Neuronal stem cell (in vitro differentiated cells): ENCODE measurements around the gene MRPL14.

ENCODE experiments used
- DNase-seq: peaks from one replicate; pipeline ENCODE4 v3.0.0-alpha.2; 2013; ENCODE audit warnings: low spot score
- H2AFZ ChIP-seq: one replicate; pipeline ENCODE4 v1.6.1; 2013; ENCODE audit warnings: mild to moderate bottlenecking, low read length, inconsistent platforms
- H2AK5ac ChIP-seq: 2 replicates; pipeline ENCODE4 v1.6.1; 2013; ENCODE audit warnings: low read depth, mild to moderate bottlenecking, inconsistent platforms, low read length, moderate library complexity, mixed read lengths
- H2BK120ac ChIP-seq: 2 replicates; pipeline ENCODE4 v1.6.1; 2013; ENCODE audit warnings: low read depth, mild to moderate bottlenecking, inconsistent platforms, low read length, moderate library complexity, mixed read lengths
- H2BK12ac ChIP-seq: one replicate; pipeline ENCODE4 v1.6.1; 2013; ENCODE audit warnings: low read length, inconsistent platforms
- H2BK15ac ChIP-seq: 2 replicates; pipeline ENCODE4 v1.6.1; 2013; ENCODE audit warnings: mild to moderate bottlenecking, low read length, inconsistent platforms, mixed read lengths
- H2BK5ac ChIP-seq: one replicate; pipeline ENCODE4 v1.6.1; 2013; ENCODE audit warnings: inconsistent platforms, mild to moderate bottlenecking, low read length, moderate library complexity
- H3K14ac ChIP-seq: one replicate; pipeline ENCODE4 v1.6.1; 2013; ENCODE audit warnings: low read length, inconsistent platforms
- H3K18ac ChIP-seq: 2 replicates; pipeline ENCODE4 v1.6.1; 2013; ENCODE audit warnings: low read length, inconsistent platforms
- H3K23ac ChIP-seq: 2 replicates; pipeline ENCODE4 v1.6.1; 2013; ENCODE audit warnings: low read depth, mild to moderate bottlenecking, mixed read lengths, low read length, inconsistent platforms; ENCODE audit not compliant: poor library complexity
- H3K27ac ChIP-seq: replicated peaks from 3 replicates; pipeline ENCODE4 v1.5.1; 2013; ENCODE audit warnings: low read length, inconsistent platforms
- H3K27me3 ChIP-seq, 3 experiments: 2 replicates each; pipeline ENCODE4 v1.6.1; 2013; ENCODE audit warnings: low read length in 3 of 3, mild to moderate bottlenecking in 2 of 3, inconsistent platforms in 1 of 3, low read depth in 1 of 3, mixed read lengths in 1 of 3, moderate library complexity in 1 of 3; ENCODE audit not compliant: control insufficient read depth in 3 of 3, insufficient read depth in 3 of 3
- H3K36me3 ChIP-seq, 2 donors: replicated peaks in 1 of 2; 2 replicates each; pipeline ENCODE4 v1.6.1; 2013; ENCODE audit warnings: low read length in 2 of 2; ENCODE audit not compliant: control insufficient read depth in 2 of 2, insufficient read depth in 2 of 2
- H3K4ac ChIP-seq: 2 replicates; pipeline ENCODE4 v1.6.1; 2013; ENCODE audit warnings: inconsistent platforms, mild to moderate bottlenecking, low read length, moderate library complexity
- H3K4me1 ChIP-seq, 2 donors: 1 replicate in 1 of 2; 2 replicates in 1 of 2; pipeline ENCODE4 v1.6.1; 2013; ENCODE audit warnings: low read length in 2 of 2, low read depth in 1 of 2; ENCODE audit not compliant: control insufficient read depth in 2 of 2, insufficient read depth in 1 of 2
- H3K4me2 ChIP-seq: one replicate; pipeline ENCODE4 v1.6.1; 2013; ENCODE audit warnings: mild to moderate bottlenecking, low read length, inconsistent platforms; ENCODE audit not compliant: insufficient read depth, poor library complexity, severe bottlenecking
- H3K4me3 ChIP-seq, 2 donors: 2 replicates each; pipeline ENCODE4 v1.5.1; 2013; ENCODE audit warnings: low read length in 2 of 2, mild to moderate bottlenecking in 2 of 2, inconsistent platforms in 1 of 2, moderate library complexity in 1 of 2
- H3K79me1 ChIP-seq: one replicate; pipeline ENCODE4 v1.6.1; 2013; ENCODE audit warnings: low read depth, mild to moderate bottlenecking, inconsistent platforms, low read length, moderate library complexity
- H3K9ac ChIP-seq: one replicate; pipeline ENCODE4 v1.6.1; 2013; ENCODE audit warnings: mild to moderate bottlenecking, low read depth, low read length, inconsistent platforms; ENCODE audit not compliant: poor library complexity
- H3K9me3 ChIP-seq, 2 donors: replicated peaks in 1 of 2; 2 replicates each; pipeline versions ENCODE3 to v1.6.1; 2013; ENCODE audit warnings: low read length in 2 of 2, mild to moderate bottlenecking in 2 of 2, inconsistent platforms in 1 of 2, low read depth in 1 of 2, mixed read lengths in 1 of 2, moderate library complexity in 1 of 2; ENCODE audit not compliant: control insufficient read depth in 2 of 2, insufficient read depth in 1 of 2
- H4K8ac ChIP-seq: one replicate; pipeline ENCODE4 v1.6.1; 2013; ENCODE audit warnings: low read depth, mild to moderate bottlenecking, inconsistent platforms, low read length, moderate library complexity
- H4K91ac ChIP-seq: one replicate; pipeline ENCODE4 v1.6.1; 2013; ENCODE audit warnings: low read length, low read depth, mild to moderate bottlenecking, inconsistent platforms; ENCODE audit not compliant: poor library complexity
- WGBS, 2 donors: extraction: QIAGEN DNeasy Blood & Tissue Kit; methylation state at CpG; one replicate each; pipeline ENCODE4 v1.1.7; 2013; ENCODE audit warnings: missing lambda C conversion rate in 2 of 2, mixed read lengths in 1 of 2; ENCODE audit not compliant: insufficient read length in 2 of 2, insufficient replicate concordance in 1 of 2; ENCODE audit errors: extremely low coverage in 2 of 2; 5-methylcytosine and 5-hydroxymethylcytosine counted together

The MRPL14 gene

DNA sequence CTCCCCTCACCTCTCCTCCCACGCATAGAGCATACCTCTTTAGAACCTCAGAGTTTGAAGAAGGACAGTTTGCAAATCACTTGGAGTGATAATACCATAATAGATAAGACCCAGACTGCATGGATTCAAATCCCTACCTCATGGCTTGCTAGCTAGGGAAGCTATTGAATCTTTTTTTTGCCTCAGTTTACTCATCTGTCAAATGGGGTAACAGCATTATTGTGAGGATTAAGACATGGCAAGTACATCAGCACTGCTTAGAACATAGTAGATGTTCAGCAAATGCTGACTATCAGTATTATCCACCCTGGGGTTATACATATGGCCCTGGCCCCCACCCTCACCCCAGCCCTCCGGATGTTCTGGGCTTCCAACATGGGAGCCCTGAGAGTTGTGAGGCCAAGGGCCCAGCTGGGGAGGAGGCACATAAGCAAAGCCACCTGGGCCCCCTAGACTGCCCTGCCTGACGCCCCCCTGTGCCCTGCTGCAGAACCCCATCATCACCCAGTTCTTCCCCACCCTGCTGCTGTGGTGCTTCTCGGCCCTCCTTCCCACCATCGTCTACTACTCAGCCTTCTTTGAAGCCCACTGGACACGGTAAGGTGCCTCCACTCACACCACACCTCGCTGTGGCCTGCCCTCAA, 22.2 kb upstream of the MRPL14 start:
- no peak overlapping the region for H3K4me2 ChIP-seq
- H3K23ac ChIP-seq = no peak overlapping the region
- peak overlapping the region in 1 of 2 donors; percentile 5 for H3K4me3 ChIP-seq
- no peak overlapping the region for H3K4ac ChIP-seq
- no peak overlapping the region for H2BK5ac ChIP-seq
- H3K14ac ChIP-seq = no peak overlapping the region
- no peak overlapping the region for H2BK120ac ChIP-seq
- no peak overlapping the region for H2AFZ ChIP-seq
- no peaks in the 10 kb centered on the region for H3K27me3 ChIP-seq
- H3K4me1 ChIP-seq = peaks cover 0 to 2% of the 10 kb centered on the region in 2 donors
- DNase-seq = no peak
- no peak overlapping the region for H3K9ac ChIP-seq
- no peaks in the 10 kb centered on the region for H3K9me3 ChIP-seq
- H3K36me3 ChIP-seq = peaks cover 29 to 46% of the 10 kb centered on the region in 2 donors
- H4K8ac ChIP-seq = no peak overlapping the region
- no peak overlapping the region for H2BK12ac ChIP-seq
- no peak overlapping the region for H3K27ac ChIP-seq
- peaks cover 4% of the 10 kb centered on the region for H3K79me1 ChIP-seq
- no peak overlapping the region for H4K91ac ChIP-seq
- no CpG with 5 or more reads among the region's 7 CpGs for WGBS, 2 donors
- H3K18ac ChIP-seq = no peak overlapping the region
- no peak overlapping the region for H2AK5ac ChIP-seq
- no peak overlapping the region for H2BK15ac ChIP-seq

- Histone ChIP-seq H4K91ac (no peak overlapping the region), H3K27ac (no peak overlapping the region), H3K4me1 (peaks cover 0 to 2% of the 10 kb centered on the region in 2 donors), H3K4me3 (peak overlapping the region in 1 of 2 donors; percentile 47), H3K36me3 (peaks cover 31 to 54% of the 10 kb centered on the region in 2 donors), H2AFZ (no peak overlapping the region), H3K9ac (no peak overlapping the region), H3K9me3 (no peaks in the 10 kb centered on the region), H2BK5ac (no peak overlapping the region), H3K14ac (no peak overlapping the region), H3K4ac (no peak overlapping the region), H2BK12ac (no peak overlapping the region), H2AK5ac (no peak overlapping the region), H3K79me1 (peaks cover 2% of the 10 kb centered on the region), H3K23ac (no peak overlapping the region), H4K8ac (no peak overlapping the region), H3K27me3 (no peaks in the 10 kb centered on the region), H3K4me2 (no peak overlapping the region), H2BK15ac (no peak overlapping the region), H2BK120ac (no peak overlapping the region), H3K18ac (no peak overlapping the region)
- no peak for DNase-seq
- WGBS, 2 donors = no CpG with 5 or more reads among the region's 9 CpGs
Measured at GRCh38 chr6:44148306-44148705, 21.1 kb upstream of the MRPL14 start.

- Histone ChIP-seq H3K4me2 (no peak overlapping the region), H4K8ac (no peak overlapping the region), H3K9ac (peak overlapping the region; percentile 15), H3K9me3 (no peaks in the 10 kb centered on the region), H3K4me3 (no peak overlapping the region), H2AK5ac (no peak overlapping the region), H4K91ac (no peak overlapping the region), H2BK15ac (no peak overlapping the region), H2BK12ac (no peak overlapping the region), H2BK5ac (no peak overlapping the region), H3K14ac (no peak overlapping the region), H3K79me1 (peaks cover 2% of the 10 kb centered on the region), H3K27me3 (no peaks in the 10 kb centered on the region), H3K23ac (peak overlapping the region; percentile 61), H3K27ac (no peak overlapping the region), H2AFZ (no peak overlapping the region), H3K4me1 (peaks cover 0 to 2% of the 10 kb centered on the region in 2 donors), H3K36me3 (peaks cover 29 to 47% of the 10 kb centered on the region in 2 donors), H2BK120ac (no peak overlapping the region), H3K18ac (no peak overlapping the region), H3K4ac (no peak overlapping the region)
- DNase-seq = no peak
- WGBS, 2 donors = no CpG with 5 or more reads among the region's 7 CpGs
Measured at GRCh38 chr6:44147256-44147655, 20.0 kb upstream of the MRPL14 start.

GRCh38 chr6:44146685-44147084, 19.4 kb upstream of the MRPL14 start:
- Histone ChIP-seq H4K8ac (no peak overlapping the region), H3K27me3 (no peaks in the 10 kb centered on the region), H3K9me3 (no peaks in the 10 kb centered on the region), H2BK120ac (no peak overlapping the region), H2BK15ac (no peak overlapping the region), H3K4me2 (no peak overlapping the region), H3K18ac (no peak overlapping the region), H3K9ac (no peak overlapping the region), H2AK5ac (no peak overlapping the region), H3K4me1 (peaks cover 0 to under 1% of the 10 kb centered on the region in 2 donors), H3K4me3 (no peak overlapping the region), H2AFZ (no peak overlapping the region), H3K4ac (no peak overlapping the region), H4K91ac (no peak overlapping the region), H2BK12ac (no peak overlapping the region), H3K36me3 (peaks cover 29 to 47% of the 10 kb centered on the region in 2 donors), H2BK5ac (no peak overlapping the region), H3K79me1 (peaks cover 2% of the 10 kb centered on the region), H3K27ac (no peak overlapping the region), H3K23ac (no peak overlapping the region), H3K14ac (no peak overlapping the region)
- no CpG with 5 or more reads among the region's 10 CpGs for WGBS, 2 donors
- no peak for DNase-seq
